Liver (tissue), 9 donors: ENCODE results near the gene CARS1. TPM values are rescaled to one million over a fixed set of nuclear protein-coding genes. Genes with fewer than 3 reads are reported as not detected.

Experiments
- DNase-seq: peaks from one replicate; pipeline ENCODE4 v3.0.0-alpha.2; 2017; ENCODE audit warnings: low spot score
- H3K27ac ChIP-seq, 2 donors: one replicate each; pipeline ENCODE4 v1.7.0; 2013; ENCODE audit warnings: inconsistent platforms in 2 of 2, low read length in 2 of 2, control low read depth in 1 of 2, low read depth in 1 of 2, mild to moderate bottlenecking in 1 of 2
- H3K27me3 ChIP-seq, 4 donors: one replicate each; pipeline versions ENCODE4 v1.6.1 to v1.7.0; 2013; ENCODE audit warnings: low read length in 3 of 4, inconsistent platforms in 1 of 4, mild to moderate bottlenecking in 1 of 4, moderate library complexity in 1 of 4; ENCODE audit not compliant: control insufficient read depth in 4 of 4, insufficient read depth in 4 of 4
- H3K36me3 ChIP-seq, 4 donors: one replicate each; pipeline versions ENCODE4 v1.6.1 to v1.7.0; 2013; ENCODE audit warnings: low read length in 3 of 4, mild to moderate bottlenecking in 3 of 4, low read depth in 1 of 4, moderate library complexity in 1 of 4; ENCODE audit not compliant: control insufficient read depth in 4 of 4, insufficient read depth in 3 of 4
- H3K4me1 ChIP-seq, 4 donors: one replicate each; pipeline versions ENCODE4 v1.6.1 to v1.7.0; 2013; ENCODE audit warnings: low read length in 3 of 4, mild to moderate bottlenecking in 3 of 4, moderate library complexity in 1 of 4; ENCODE audit not compliant: control insufficient read depth in 4 of 4, insufficient read depth in 4 of 4
- H3K4me3 ChIP-seq, 3 donors: one replicate each; pipeline versions ENCODE4 v1.6.1 to v1.7.0; 2013; ENCODE audit warnings: low read length in 3 of 3, control low read depth in 1 of 3, low read depth in 1 of 3, mild to moderate bottlenecking in 1 of 3
- H3K9ac ChIP-seq, 2 donors: one replicate each; pipeline ENCODE4 v1.7.0; 2013; ENCODE audit warnings: low read length in 2 of 2, mild to moderate bottlenecking in 2 of 2, moderate library complexity in 2 of 2, control low read depth in 1 of 2, low read depth in 1 of 2
- H3K9me3 ChIP-seq, 4 donors: one replicate each; pipeline versions ENCODE4 v1.6.1 to v1.7.0; 2013; ENCODE audit warnings: low read length in 3 of 4; ENCODE audit not compliant: control insufficient read depth in 4 of 4
- EGR1 ChIP-seq, 2 donors: IDR thresholded peaks; 2 replicates each; pipeline ENCODE4 v1.6.1; 2016 to 2018; ENCODE audit warnings: antibody characterized with exemption in 2 of 2, low read depth in 2 of 2
- FOXA1 ChIP-seq: IDR thresholded peaks from 2 replicates; pipeline ENCODE4 v1.6.1; 2016; ENCODE audit warnings: antibody characterized with exemption
- FOXA2 ChIP-seq: IDR thresholded peaks from 2 replicates; pipeline ENCODE4 v1.6.1; 2016; ENCODE audit warnings: antibody characterized with exemption
- GABPA ChIP-seq, 2 donors: IDR thresholded peaks in 1 of 2; conservative IDR thresholded peaks in 1 of 2; 2 replicates each; pipeline ENCODE4 v1.6.1; 2016; ENCODE audit warnings: antibody characterized with exemption in 2 of 2, mild to moderate bottlenecking in 1 of 2, moderate library complexity in 1 of 2
- HNF4A ChIP-seq, 2 donors: conservative IDR thresholded peaks; 2 replicates each; pipeline ENCODE4 v1.6.1; 2016; ENCODE audit warnings: antibody characterized with exemption in 2 of 2, mild to moderate bottlenecking in 2 of 2
- HNF4G ChIP-seq: IDR thresholded peaks from 2 replicates; pipeline ENCODE4 v1.6.1; 2016; ENCODE audit warnings: antibody characterized with exemption
- JUND ChIP-seq, 2 donors: IDR thresholded peaks; 2 replicates each; pipeline ENCODE4 v1.6.1; 2016; ENCODE audit warnings: antibody characterized with exemption in 2 of 2
- NR2F2 ChIP-seq: IDR thresholded peaks from 2 replicates; pipeline ENCODE4 v1.6.1; 2016; ENCODE audit warnings: antibody characterized with exemption
- RAD21 ChIP-seq, 2 donors: IDR thresholded peaks; 2 replicates each; pipeline ENCODE4 v1.6.1; 2016; ENCODE audit warnings: antibody characterized with exemption in 2 of 2, mild to moderate bottlenecking in 2 of 2
- RXRA ChIP-seq, 2 donors: IDR thresholded peaks; 2 replicates each; pipeline ENCODE4 v1.6.1; 2017 to 2018; ENCODE audit warnings: antibody characterized with exemption in 2 of 2, mild to moderate bottlenecking in 1 of 2
- SP1 ChIP-seq: IDR thresholded peaks from 2 replicates; pipeline ENCODE4 v1.6.1; 2018; ENCODE audit warnings: antibody characterized with exemption, mild to moderate bottlenecking
- TAF1 ChIP-seq: conservative IDR thresholded peaks from 2 replicates; pipeline ENCODE4 v1.6.1; 2016; ENCODE audit warnings: antibody characterized with exemption, mild to moderate bottlenecking
- YY1 ChIP-seq: IDR thresholded peaks from 2 replicates; pipeline ENCODE4 v1.6.1; 2016; ENCODE audit warnings: antibody characterized with exemption, mild to moderate bottlenecking
- WGBS: extraction: QIAGEN DNeasy Blood & Tissue Kit; methylation state at CpG from one replicate; pipeline ENCODE4 v1.1.7; 2013; 5-methylcytosine and 5-hydroxymethylcytosine counted together
- polyA plus RNA-seq, 2 donors: library from polyadenylated mRNA; stranded (reverse) in 1 of 2; unstranded in 1 of 2; fragments of 200-250 nt in 1 of 2; fragments of >200 nt in 1 of 2; fragmentation: Nextera tagmentation in 1 of 2; extraction: Ambion mirVana in 1 of 2; gene quantifications; one replicate each; pipeline versions ENCODE4 v1.2.1 to v1.2.3, GENCODE V29; 2013 to 2015
- total RNA-seq, 2 donors: library from RNA; depleted of rRNA; stranded (reverse); fragments of >200 nt; gene quantifications; one replicate each; pipeline ENCODE4 v1.2.3, GENCODE V29; 2014
- TF ChIP-seq, protein P1 (sequence below): IDR thresholded peaks from 2 replicates; pipeline ENCODE4 v1.6.1; 2016; ENCODE audit warnings: antibody characterized with exemption
- TF ChIP-seq, protein P2 (sequence below): IDR thresholded peaks from 2 replicates; pipeline ENCODE4 v1.6.1; 2016; ENCODE audit warnings: antibody characterized with exemption
- TF ChIP-seq, protein P3 (sequence below): IDR thresholded peaks from 2 replicates; pipeline ENCODE4 v1.6.1; 2016; ENCODE audit warnings: antibody characterized with exemption, mild to moderate bottlenecking
- TF ChIP-seq, protein P4 (sequence below): fragments of 150-350 bp; IDR thresholded peaks from 2 replicates; pipeline ENCODE4 v1.5.1; 2017; ENCODE audit warnings: improper control_type of control experiment, low read depth, low read length; ENCODE audit not compliant: missing input control
- TF ChIP-seq, protein P5 (sequence below): IDR thresholded peaks from 2 replicates; pipeline ENCODE4 v1.6.1; 2016; ENCODE audit warnings: antibody characterized with exemption
- donor health status: healthy.
- donor health status: healthy.
- donor health status: healthy.
- donor health status: healthy.
- donor health status: healthy.

The CARS1 gene
- total and polyA plus RNA-seq, 4 donors: 15.2 to 40.1 (median 22.1) TPM

DNA sequence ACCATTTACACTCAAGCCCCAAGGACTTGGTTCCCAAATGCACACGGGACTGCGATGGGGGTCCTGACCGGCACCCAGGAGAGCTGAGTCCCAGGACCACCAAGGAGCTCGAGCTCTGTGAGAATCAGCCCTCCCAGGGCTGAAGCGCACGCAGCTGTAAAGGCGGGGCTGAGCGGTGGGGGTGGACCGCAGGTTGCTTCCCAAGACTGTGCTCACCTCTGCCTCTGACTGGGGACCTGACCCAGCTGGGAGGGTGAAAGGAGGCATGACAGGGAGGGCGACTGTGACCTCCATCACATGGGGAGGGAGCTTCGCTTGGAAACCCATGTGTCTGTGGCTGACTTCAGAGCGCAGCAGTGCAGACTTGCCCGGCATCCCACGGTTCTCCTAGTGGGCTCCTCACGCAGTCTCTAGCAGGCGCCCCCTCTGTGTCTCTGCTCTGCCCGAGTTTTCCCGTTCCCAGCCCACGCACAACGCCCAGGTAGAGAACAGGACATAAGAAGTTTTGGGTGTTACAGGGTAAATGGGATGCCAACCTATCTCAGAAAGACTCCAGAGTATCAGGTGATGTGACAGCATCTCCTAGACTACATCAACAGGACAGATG, 49.7 kb downstream of the CARS1 start:
- WGBS: 95% methylated on average over 20 of the region's 20 CpGs
- H3K27ac ChIP-seq: no peak overlapping the region
- no peak for TF ChIP-seq NR2F2
- TF ChIP-seq, protein P1, sequence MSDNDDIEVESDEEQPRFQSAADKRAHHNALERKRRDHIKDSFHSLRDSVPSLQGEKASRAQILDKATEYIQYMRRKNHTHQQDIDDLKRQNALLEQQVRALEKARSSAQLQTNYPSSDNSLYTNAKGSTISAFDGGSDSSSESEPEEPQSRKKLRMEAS: no peak
- no peak overlapping the region for H3K9ac ChIP-seq
- H3K4me3 ChIP-seq: no peak overlapping the region
- H3K9me3 ChIP-seq: no peaks in the 10 kb centered on the region
- H3K36me3 ChIP-seq: peaks cover 7 to 81% (median 37%) of the 10 kb centered on the region in 4 donors
- no peaks in the 10 kb centered on the region for H3K27me3 ChIP-seq
- DNase-seq: no peak
- H3K4me1 ChIP-seq: peaks cover 0 to 4% (median 1%) of the 10 kb centered on the region in 4 donors

DNA sequence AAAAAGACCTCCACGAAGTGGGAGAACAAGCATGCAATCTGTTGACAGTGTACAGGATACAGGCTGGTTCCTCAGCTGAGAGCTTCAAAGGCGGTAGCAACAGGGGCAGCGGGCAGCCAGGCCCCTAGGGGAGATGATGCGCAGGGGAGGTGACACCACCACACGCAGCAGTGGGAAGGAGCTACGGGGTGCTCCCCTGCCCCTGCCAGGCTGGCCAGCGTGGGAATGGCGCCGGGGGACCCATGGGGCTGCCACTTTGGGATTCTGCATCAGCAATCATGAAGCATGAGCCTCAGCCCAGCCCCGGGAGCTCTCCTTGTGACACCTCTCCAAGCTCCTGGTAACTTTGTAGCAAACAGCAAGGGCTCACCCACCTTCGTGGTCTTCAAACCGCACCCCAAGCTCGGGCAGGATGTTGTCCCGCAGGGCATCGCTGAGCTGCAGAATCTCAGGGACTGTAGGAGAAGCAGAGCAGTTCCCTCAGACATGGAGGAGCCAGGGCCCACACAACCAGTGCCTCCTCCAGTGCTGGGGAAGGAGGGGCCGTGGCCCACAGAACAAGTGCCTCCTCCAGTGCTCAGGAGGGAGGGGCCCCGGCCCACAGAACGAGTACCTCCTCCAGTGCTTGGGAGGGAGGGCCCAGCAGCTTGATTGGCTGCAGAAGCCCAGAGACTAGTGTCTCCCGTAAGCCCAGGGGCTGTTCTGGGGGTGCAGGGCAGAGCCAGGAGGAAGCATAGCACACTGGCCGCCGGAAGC, 50.5 kb downstream of the CARS1 start:
- Histone ChIP-seq H3K36me3 (peaks cover 7 to 78% (median 29%) of the 10 kb centered on the region in 4 donors), H3K9me3 (no peaks in the 10 kb centered on the region), H3K9ac (no peak overlapping the region), H3K27ac (no peak overlapping the region), H3K4me1 (peaks cover 0 to 12% (median 6%) of the 10 kb centered on the region in 4 donors), H3K27me3 (no peaks in the 10 kb centered on the region), H3K4me3 (no peak overlapping the region)
- WGBS: 92% methylated on average over 21 of the region's 21 CpGs
- no peak for TF ChIP-seq HNF4G
- TF ChIP-seq FOXA2: no peak
- TF ChIP-seq GABPA (IDR thresholded peaks at IDR 0.05 in 1 of 2, conservative IDR thresholded peaks at IDR 0.05 in 1 of 2): no peak
- TF ChIP-seq, protein P2, sequence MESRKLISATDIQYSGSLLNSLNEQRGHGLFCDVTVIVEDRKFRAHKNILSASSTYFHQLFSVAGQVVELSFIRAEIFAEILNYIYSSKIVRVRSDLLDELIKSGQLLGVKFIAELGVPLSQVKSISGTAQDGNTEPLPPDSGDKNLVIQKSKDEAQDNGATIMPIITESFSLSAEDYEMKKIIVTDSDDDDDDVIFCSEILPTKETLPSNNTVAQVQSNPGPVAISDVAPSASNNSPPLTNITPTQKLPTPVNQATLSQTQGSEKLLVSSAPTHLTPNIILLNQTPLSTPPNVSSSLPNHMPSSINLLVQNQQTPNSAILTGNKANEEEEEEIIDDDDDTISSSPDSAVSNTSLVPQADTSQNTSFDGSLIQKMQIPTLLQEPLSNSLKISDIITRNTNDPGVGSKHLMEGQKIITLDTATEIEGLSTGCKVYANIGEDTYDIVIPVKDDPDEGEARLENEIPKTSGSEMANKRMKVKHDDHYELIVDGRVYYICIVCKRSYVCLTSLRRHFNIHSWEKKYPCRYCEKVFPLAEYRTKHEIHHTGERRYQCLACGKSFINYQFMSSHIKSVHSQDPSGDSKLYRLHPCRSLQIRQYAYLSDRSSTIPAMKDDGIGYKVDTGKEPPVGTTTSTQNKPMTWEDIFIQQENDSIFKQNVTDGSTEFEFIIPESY: no peak
- TF ChIP-seq, protein P1: no peak
- TF ChIP-seq RAD21 (IDR thresholded peaks at IDR 0.05): no peak
- TF ChIP-seq HNF4A (conservative IDR thresholded peaks at IDR 0.05): no peak
- no peak for TF ChIP-seq FOXA1
- TF ChIP-seq, protein P3, sequence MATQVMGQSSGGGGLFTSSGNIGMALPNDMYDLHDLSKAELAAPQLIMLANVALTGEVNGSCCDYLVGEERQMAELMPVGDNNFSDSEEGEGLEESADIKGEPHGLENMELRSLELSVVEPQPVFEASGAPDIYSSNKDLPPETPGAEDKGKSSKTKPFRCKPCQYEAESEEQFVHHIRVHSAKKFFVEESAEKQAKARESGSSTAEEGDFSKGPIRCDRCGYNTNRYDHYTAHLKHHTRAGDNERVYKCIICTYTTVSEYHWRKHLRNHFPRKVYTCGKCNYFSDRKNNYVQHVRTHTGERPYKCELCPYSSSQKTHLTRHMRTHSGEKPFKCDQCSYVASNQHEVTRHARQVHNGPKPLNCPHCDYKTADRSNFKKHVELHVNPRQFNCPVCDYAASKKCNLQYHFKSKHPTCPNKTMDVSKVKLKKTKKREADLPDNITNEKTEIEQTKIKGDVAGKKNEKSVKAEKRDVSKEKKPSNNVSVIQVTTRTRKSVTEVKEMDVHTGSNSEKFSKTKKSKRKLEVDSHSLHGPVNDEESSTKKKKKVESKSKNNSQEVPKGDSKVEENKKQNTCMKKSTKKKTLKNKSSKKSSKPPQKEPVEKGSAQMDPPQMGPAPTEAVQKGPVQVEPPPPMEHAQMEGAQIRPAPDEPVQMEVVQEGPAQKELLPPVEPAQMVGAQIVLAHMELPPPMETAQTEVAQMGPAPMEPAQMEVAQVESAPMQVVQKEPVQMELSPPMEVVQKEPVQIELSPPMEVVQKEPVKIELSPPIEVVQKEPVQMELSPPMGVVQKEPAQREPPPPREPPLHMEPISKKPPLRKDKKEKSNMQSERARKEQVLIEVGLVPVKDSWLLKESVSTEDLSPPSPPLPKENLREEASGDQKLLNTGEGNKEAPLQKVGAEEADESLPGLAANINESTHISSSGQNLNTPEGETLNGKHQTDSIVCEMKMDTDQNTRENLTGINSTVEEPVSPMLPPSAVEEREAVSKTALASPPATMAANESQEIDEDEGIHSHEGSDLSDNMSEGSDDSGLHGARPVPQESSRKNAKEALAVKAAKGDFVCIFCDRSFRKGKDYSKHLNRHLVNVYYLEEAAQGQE: no peak
- no peak for TF ChIP-seq JUND (IDR thresholded peaks at IDR 0.05)
- no peak for TF ChIP-seq YY1
- TF ChIP-seq, protein P4, sequence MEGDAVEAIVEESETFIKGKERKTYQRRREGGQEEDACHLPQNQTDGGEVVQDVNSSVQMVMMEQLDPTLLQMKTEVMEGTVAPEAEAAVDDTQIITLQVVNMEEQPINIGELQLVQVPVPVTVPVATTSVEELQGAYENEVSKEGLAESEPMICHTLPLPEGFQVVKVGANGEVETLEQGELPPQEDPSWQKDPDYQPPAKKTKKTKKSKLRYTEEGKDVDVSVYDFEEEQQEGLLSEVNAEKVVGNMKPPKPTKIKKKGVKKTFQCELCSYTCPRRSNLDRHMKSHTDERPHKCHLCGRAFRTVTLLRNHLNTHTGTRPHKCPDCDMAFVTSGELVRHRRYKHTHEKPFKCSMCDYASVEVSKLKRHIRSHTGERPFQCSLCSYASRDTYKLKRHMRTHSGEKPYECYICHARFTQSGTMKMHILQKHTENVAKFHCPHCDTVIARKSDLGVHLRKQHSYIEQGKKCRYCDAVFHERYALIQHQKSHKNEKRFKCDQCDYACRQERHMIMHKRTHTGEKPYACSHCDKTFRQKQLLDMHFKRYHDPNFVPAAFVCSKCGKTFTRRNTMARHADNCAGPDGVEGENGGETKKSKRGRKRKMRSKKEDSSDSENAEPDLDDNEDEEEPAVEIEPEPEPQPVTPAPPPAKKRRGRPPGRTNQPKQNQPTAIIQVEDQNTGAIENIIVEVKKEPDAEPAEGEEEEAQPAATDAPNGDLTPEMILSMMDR: no peak
- no peak for TF ChIP-seq SP1
- TF ChIP-seq RXRA (IDR thresholded peaks at IDR 0.05): no peak
- no peak for TF ChIP-seq NR2F2
- TF ChIP-seq TAF1: no peak
- no peak for TF ChIP-seq EGR1 (IDR thresholded peaks at IDR 0.05; ENCODE audit: low read depth in 2 of 2)
- TF ChIP-seq, protein P5, sequence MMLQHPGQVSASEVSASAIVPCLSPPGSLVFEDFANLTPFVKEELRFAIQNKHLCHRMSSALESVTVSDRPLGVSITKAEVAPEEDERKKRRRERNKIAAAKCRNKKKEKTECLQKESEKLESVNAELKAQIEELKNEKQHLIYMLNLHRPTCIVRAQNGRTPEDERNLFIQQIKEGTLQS: no peak
- no peak for DNase-seq
